GM12873 (cell line): ENCODE results near the gene RAB23.
A peak's percentile ranks its signal among the peaks of the same experiment; 100 is the strongest.

Experiments used
- TF ChIP-seq, protein P1 (sequence below): IDR thresholded peaks from 2 replicates; pipeline ENCODE4 v1.5.1; 2012; ENCODE audit warnings: low read depth, mild to moderate bottlenecking, moderate library complexity, low read length, control low read depth; ENCODE audit not compliant: insufficient read depth; ENCODE audit errors: missing control alignments

RAB23 gene

DNA sequence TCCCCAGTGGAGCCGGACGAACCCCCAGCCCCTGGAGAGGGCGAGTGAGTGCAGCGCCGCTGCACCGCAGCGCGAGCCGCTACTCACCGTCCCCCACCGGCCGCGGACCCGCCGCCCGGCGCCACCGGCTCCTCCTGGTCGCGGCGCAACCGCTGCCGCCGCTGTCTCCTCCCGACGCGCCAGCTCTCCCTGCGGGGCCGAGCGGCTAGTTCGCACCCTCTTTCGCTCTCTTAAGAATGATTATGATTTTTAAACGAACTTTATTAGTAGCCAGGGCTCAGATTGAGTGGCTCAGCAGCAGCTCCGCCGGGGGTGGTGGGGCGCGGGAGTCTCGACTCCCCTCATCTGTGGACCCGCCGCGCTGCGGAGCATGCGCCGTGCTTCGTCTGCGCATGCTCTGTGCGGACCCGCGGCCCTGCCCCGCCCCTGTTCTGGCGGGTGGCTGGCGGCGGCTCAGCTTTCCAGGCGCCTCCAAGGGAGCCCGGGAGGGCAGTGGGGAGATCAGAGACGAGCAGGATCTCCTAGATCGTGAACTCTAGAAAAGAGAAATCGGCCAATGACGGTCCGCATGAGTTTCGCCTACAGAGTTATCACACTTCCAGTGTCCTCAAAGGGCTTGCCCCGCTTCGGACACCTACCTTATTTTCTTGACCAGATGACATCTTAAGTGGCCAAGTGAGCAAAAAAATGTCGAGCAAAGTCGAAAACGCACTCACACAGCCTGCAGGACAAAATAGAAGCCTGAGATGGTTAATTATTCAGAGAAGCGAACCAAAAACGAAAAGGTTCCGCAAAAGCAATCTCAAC is at the start of gene RAB23:
Gene RAB23, minus strand, starts transcription at position 372 of the 807 bp plus-strand sequence. CDS start 11,927 bp downstream, outside the sequence.
- TF ChIP-seq, protein P1, sequence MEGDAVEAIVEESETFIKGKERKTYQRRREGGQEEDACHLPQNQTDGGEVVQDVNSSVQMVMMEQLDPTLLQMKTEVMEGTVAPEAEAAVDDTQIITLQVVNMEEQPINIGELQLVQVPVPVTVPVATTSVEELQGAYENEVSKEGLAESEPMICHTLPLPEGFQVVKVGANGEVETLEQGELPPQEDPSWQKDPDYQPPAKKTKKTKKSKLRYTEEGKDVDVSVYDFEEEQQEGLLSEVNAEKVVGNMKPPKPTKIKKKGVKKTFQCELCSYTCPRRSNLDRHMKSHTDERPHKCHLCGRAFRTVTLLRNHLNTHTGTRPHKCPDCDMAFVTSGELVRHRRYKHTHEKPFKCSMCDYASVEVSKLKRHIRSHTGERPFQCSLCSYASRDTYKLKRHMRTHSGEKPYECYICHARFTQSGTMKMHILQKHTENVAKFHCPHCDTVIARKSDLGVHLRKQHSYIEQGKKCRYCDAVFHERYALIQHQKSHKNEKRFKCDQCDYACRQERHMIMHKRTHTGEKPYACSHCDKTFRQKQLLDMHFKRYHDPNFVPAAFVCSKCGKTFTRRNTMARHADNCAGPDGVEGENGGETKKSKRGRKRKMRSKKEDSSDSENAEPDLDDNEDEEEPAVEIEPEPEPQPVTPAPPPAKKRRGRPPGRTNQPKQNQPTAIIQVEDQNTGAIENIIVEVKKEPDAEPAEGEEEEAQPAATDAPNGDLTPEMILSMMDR = no peak

DNA sequence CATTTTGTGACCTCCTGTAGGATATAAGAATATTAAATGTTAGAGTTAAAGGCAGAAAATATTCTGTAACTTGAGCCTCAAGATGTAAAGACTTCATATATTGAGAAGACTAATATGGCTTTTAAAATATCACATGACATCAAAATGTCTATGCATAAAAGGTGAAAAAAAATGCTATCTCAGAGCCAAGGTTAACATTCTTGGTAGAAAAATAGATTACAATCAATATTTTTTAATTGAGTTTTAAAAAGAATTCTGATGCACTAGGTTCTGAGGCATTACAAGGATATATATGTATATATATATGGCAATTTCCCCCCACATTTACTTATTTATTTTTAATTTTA is 46.2 kb upstream of the RAB23 start:
- TF ChIP-seq, protein P1 = no peak

DNA sequence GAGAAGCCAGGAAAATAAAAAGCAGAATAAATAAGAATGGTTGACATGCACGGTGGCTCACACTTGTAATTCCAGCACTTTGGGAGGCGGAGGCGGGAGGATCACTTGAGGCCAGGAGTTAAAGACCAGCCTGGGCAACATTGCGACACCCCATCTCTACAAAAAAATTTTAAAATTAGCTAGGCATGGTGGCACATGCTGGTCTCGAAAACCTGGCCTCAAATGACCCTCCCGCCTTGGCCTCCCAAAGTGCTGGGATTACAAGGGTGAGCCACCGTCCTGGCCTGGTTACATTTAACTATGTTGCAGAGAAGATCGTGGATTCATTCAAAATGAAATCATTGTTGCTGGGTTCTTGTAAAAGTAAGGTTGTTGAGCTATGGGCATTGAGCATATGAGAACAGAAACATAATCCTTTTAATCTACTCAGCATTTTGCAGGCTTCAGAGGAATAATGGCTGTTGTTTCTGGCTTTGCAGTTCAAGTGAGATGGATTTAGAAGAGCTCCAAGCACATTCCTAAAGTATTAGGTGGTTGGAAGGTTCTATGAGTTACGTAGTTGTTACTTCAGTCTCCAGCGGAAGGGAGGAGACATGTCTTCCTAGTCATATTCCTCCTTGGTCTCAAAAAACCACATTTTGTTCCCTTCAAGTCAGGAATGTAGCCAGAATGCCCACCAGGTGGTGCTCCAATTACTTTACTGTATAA is 45.6 kb upstream of the RAB23 start:
- TF ChIP-seq, protein P1 = peak; percentile 46

DNA sequence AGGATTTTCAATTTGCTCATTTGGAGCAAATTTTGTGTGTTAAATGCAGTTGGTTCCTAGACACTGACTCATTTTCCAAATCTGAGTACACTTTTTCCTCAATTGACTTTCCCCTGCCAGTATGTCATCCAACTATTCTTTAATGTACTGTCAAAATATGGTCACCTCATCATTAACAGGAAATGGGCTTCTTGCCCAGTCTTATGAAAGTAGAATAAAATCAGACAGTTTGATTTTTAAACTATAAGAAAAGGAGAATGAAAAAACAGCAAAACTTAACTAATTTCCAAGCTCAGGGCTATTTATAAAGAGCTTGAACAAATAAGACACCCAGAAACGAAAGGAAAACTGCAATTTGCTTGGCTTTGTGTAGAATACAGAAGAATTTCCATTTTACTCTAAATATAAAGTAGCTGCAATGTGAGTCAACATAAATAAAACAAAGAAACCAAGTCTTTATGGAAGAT is 43.7 kb upstream of the RAB23 start:
- TF ChIP-seq, protein P1 = no peak

DNA sequence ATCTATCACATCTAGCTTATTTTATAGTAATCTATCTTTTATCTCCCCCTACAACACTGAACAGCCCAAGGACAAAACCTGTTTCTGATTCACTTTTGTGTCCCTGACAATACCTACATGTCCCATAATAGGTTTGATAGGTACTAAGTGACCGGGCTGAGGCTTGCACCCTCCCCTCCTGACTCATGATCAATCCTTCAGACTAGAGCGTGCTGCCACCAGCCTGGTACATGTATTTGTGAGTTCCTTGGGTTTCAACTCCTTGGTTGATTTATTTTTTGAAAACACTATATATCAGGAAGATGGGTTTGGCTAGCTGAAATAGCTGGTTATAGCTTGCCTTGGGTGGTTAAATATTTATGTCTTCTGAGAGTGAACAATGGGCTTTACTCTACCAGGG is 41.6 kb upstream of the RAB23 start:
- TF ChIP-seq, protein P1 = no peak

DNA sequence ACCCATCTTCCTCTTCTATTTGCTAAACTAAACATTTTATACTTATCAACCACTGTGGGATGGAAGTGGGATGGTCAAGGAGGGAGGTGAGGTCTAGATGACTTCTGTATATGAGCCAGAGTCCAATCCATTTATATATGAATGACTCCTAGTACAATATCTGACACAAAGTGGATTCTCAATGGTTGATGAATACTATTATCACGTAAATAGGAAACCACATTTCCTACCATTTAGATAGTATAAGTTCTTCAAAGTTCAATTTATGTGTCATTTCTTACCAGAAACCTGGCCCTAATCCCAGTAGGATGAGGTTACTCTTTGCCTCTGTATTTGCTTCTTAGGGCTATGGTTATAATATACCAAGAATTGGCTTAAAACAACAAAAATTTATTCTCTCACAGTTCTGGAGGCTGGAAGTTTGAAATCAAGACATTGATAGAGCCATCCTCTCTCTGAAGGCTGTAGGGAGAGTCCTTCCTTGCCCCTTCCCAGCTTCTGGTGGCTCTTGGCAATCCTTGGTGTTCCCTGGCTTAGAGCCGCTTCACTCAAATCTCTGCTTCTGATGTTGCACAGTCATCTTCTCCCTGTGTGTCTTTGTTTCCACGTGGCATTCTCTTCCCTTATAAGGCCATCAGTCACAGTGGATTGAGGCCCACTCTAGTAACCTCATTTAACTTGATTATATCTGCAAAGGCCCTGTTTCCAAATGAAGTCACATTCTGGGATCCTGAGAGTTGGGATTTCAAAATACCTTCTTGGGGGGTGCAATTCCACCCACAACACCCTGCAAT is 41.0 kb upstream of the RAB23 start:
- TF ChIP-seq, protein P1 = no peak

DNA sequence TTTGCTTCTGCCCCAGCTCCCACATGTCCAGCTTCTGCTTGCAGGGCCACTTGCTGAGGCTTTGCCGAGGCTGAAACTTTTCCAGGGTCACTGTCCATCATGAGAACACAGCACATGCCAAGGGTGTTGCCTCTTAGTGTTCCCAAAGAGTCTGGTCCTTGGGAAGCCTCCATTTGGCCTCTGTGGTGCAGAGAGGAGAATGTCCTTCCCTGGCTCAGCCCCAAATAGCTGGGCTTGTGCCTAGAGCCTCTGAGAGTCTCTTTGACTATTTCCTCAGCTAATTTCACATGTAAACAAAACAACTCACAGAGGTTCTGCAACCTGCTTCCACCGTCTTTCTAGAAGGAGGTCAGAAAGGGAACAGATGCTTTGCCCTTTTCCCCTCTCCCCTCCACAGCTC is 40.4 kb upstream of the RAB23 start:
- TF ChIP-seq, protein P1 = no peak
